Activated T-helper 17 cell treated with anti-CD3 and anti-CD28 coated beads, Interleukin-2, amount 50 U/mL, for 72 hours (primary cell): ENCODE results near the gene CLMN. TPM values are rescaled to one million over a fixed set of nuclear protein-coding genes. Genes with fewer than 3 reads are reported as not detected.

Experiments used
- ATAC-seq: fragments of 150-1000 bp; cut with Tn5 transposase; replicated peaks from 2 replicates; pipeline ENCODE4 v1.10.0; 2021; ENCODE audit warnings: mild to moderate bottlenecking, moderate library complexity
- H3K27ac Mint-ChIP-seq: one replicate; pipeline ENCODE4 v1.8.0; 2022; ENCODE audit warnings: mixed read lengths
- H3K27me3 Mint-ChIP-seq: one replicate; pipeline ENCODE4 v1.8.0; 2022; ENCODE audit warnings: mixed read lengths
- H3K36me3 Mint-ChIP-seq: one replicate; pipeline ENCODE4 v1.8.0; 2022; ENCODE audit warnings: low read depth, mild to moderate bottlenecking, mixed read lengths
- H3K4me1 Mint-ChIP-seq: one replicate; pipeline ENCODE4 v1.8.0; 2022; ENCODE audit warnings: mixed read lengths
- H3K4me3 Mint-ChIP-seq: one replicate; pipeline ENCODE4 v1.8.0; 2022; ENCODE audit warnings: mild to moderate bottlenecking, mixed read lengths
- H3K9me3 Mint-ChIP-seq: one replicate; pipeline ENCODE4 v1.8.0; 2022; ENCODE audit warnings: mixed read lengths
- total RNA-seq, 2 donors: library from RNA; stranded (reverse); gene quantifications; one replicate each; pipeline ENCODE4 v1.2.3, GENCODE V29; 2022

Gene CLMN
- total RNA-seq, 2 donors from 2014 or later = 0.95 to 5.3 TPM

- H3K4me1 Mint-ChIP-seq = no peaks in the 10 kb centered on the region
- no peak for ATAC-seq
- no peaks in the 10 kb centered on the region for H3K36me3 Mint-ChIP-seq
- H3K4me3 Mint-ChIP-seq = no peak overlapping the region
- H3K27ac Mint-ChIP-seq = no peak overlapping the region
- peaks cover 11% of the 10 kb centered on the region for H3K27me3 Mint-ChIP-seq
- no peaks in the 10 kb centered on the region for H3K9me3 Mint-ChIP-seq
These were observed 97.5 kb downstream of the CLMN start for GRCh38 chr14:95222151-95222631.

- H3K36me3 Mint-ChIP-seq = no peaks in the 10 kb centered on the region
- no peak overlapping the region for H3K4me3 Mint-ChIP-seq
- H3K27me3 Mint-ChIP-seq = peaks cover 16% of the 10 kb centered on the region
- no peak for ATAC-seq
- no peaks in the 10 kb centered on the region for H3K9me3 Mint-ChIP-seq
- H3K27ac Mint-ChIP-seq = no peak overlapping the region
- no peaks in the 10 kb centered on the region for H3K4me1 Mint-ChIP-seq
These were observed 98.2 kb downstream of the CLMN start for GRCh38 chr14:95221531-95221930.

GRCh38 chr14:95220663-95221231 lies 99.0 kb downstream of the CLMN start:
- ATAC-seq = no peak
- no peak overlapping the region for H3K4me3 Mint-ChIP-seq
- no peaks in the 10 kb centered on the region for H3K4me1 Mint-ChIP-seq
- no peak overlapping the region for H3K27ac Mint-ChIP-seq
- peaks cover 22% of the 10 kb centered on the region for H3K27me3 Mint-ChIP-seq
- H3K9me3 Mint-ChIP-seq = no peaks in the 10 kb centered on the region
- H3K36me3 Mint-ChIP-seq = no peaks in the 10 kb centered on the region

GRCh38 chr14:95218472-95219193 lies 101.1 kb downstream of the CLMN start:
- ATAC-seq = no peak
- Mint-ChIP-seq H3K27me3 (peaks cover 25% of the 10 kb centered on the region), H3K4me1 (no peaks in the 10 kb centered on the region)

GRCh38 chr14:95218006-95218405 lies 101.7 kb downstream of the CLMN start:
- H3K27me3 Mint-ChIP-seq = peaks cover 23% of the 10 kb centered on the region
- no peaks in the 10 kb centered on the region for H3K36me3 Mint-ChIP-seq
- H3K27ac Mint-ChIP-seq = no peak overlapping the region
- no peak for ATAC-seq
- no peak overlapping the region for H3K4me3 Mint-ChIP-seq
- H3K4me1 Mint-ChIP-seq = no peaks in the 10 kb centered on the region
- H3K9me3 Mint-ChIP-seq = no peaks in the 10 kb centered on the region

More at GRCh38 chr14:95218472-95219193, 101.1 kb downstream of the CLMN start:
- Mint-ChIP-seq H3K27ac (no peak overlapping the region), H3K4me3 (no peak overlapping the region), H3K9me3 (no peaks in the 10 kb centered on the region), H3K36me3 (no peaks in the 10 kb centered on the region)

GRCh38 chr14:95217391-95217900 lies 102.3 kb downstream of the CLMN start:
- Mint-ChIP-seq H3K4me1 (no peaks in the 10 kb centered on the region), H3K27ac (no peak overlapping the region), H3K36me3 (no peaks in the 10 kb centered on the region), H3K9me3 (no peaks in the 10 kb centered on the region), H3K27me3 (peaks cover 23% of the 10 kb centered on the region), H3K4me3 (no peak overlapping the region)
- ATAC-seq = no peak

- no peaks in the 10 kb centered on the region for H3K9me3 Mint-ChIP-seq
- H3K4me1 Mint-ChIP-seq = no peaks in the 10 kb centered on the region
- peak; percentile 54 for ATAC-seq
- peaks cover 21% of the 10 kb centered on the region for H3K27me3 Mint-ChIP-seq
- no peaks in the 10 kb centered on the region for H3K36me3 Mint-ChIP-seq
- H3K27ac Mint-ChIP-seq = no peak overlapping the region
- no peak overlapping the region for H3K4me3 Mint-ChIP-seq
These were observed 103.7 kb downstream of the CLMN start for GRCh38 chr14:95216008-95216407.

- H3K9me3 Mint-ChIP-seq = no peaks in the 10 kb centered on the region
- H3K27ac Mint-ChIP-seq = peak overlapping the region; percentile 62
- H3K36me3 Mint-ChIP-seq = no peaks in the 10 kb centered on the region
- no peak for ATAC-seq
- peaks cover 24% of the 10 kb centered on the region for H3K27me3 Mint-ChIP-seq
- H3K4me3 Mint-ChIP-seq = no peak overlapping the region
- no peaks in the 10 kb centered on the region for H3K4me1 Mint-ChIP-seq
These were observed 104.5 kb downstream of the CLMN start for GRCh38 chr14:95215094-95215725.

- Mint-ChIP-seq H3K27ac (no peak overlapping the region), H3K27me3 (peaks cover 20% of the 10 kb centered on the region), H3K4me3 (no peak overlapping the region), H3K36me3 (no peaks in the 10 kb centered on the region), H3K9me3 (no peaks in the 10 kb centered on the region), H3K4me1 (no peaks in the 10 kb centered on the region)
- no peak for ATAC-seq
These were observed 105.9 kb downstream of the CLMN start for GRCh38 chr14:95213774-95214173.

GRCh38 chr14:95211721-95212504 lies 107.8 kb downstream of the CLMN start:
- H3K36me3 Mint-ChIP-seq = no peaks in the 10 kb centered on the region
- no peak overlapping the region for H3K27ac Mint-ChIP-seq
- peaks cover 19% of the 10 kb centered on the region for H3K27me3 Mint-ChIP-seq
- ATAC-seq = no peak
- no peaks in the 10 kb centered on the region for H3K9me3 Mint-ChIP-seq
- H3K4me1 Mint-ChIP-seq = no peaks in the 10 kb centered on the region
- H3K4me3 Mint-ChIP-seq = no peak overlapping the region

GRCh38 chr14:95210699-95211098 lies 109.0 kb downstream of the CLMN start:
- Mint-ChIP-seq H3K27me3 (peaks cover 11% of the 10 kb centered on the region), H3K4me3 (no peak overlapping the region), H3K36me3 (no peaks in the 10 kb centered on the region), H3K4me1 (no peaks in the 10 kb centered on the region), H3K9me3 (no peaks in the 10 kb centered on the region), H3K27ac (no peak overlapping the region)
- ATAC-seq = no peak

- Mint-ChIP-seq H3K9me3 (peaks cover 4% of the 10 kb centered on the region), H3K27me3 (peaks cover 11% of the 10 kb centered on the region), H3K36me3 (no peaks in the 10 kb centered on the region), H3K4me1 (no peaks in the 10 kb centered on the region), H3K4me3 (no peak overlapping the region), H3K27ac (no peak overlapping the region)
- no peak for ATAC-seq
These were observed 111.1 kb downstream of the CLMN start for GRCh38 chr14:95208598-95208997.

- no peak for ATAC-seq
- Mint-ChIP-seq H3K4me1 (no peaks in the 10 kb centered on the region), H3K36me3 (no peaks in the 10 kb centered on the region), H3K27me3 (peaks cover 11% of the 10 kb centered on the region), H3K4me3 (no peak overlapping the region), H3K9me3 (peaks cover 4% of the 10 kb centered on the region), H3K27ac (no peak overlapping the region)
These were observed 112.1 kb downstream of the CLMN start for GRCh38 chr14:95207475-95208233.

- Mint-ChIP-seq H3K27ac (no peak overlapping the region), H3K9me3 (peaks cover 4% of the 10 kb centered on the region), H3K4me1 (no peaks in the 10 kb centered on the region), H3K36me3 (no peaks in the 10 kb centered on the region), H3K4me3 (no peak overlapping the region), H3K27me3 (peaks cover 11% of the 10 kb centered on the region)
- ATAC-seq = no peak
These were observed 113.2 kb downstream of the CLMN start for GRCh38 chr14:95206534-95206933.
